Left hindlimb (tissue), 1 donor: ENCODE measurements around the gene CBX8.
"Not testable (repeated sequence)": the region's sequence is repeated elsewhere in the genome, so short reads cannot be mapped to it uniquely, and the experiment has no call there.

ENCODE experiments used
- DNase-seq: peaks from one replicate; pipeline ENCODE4 v3.0.0-alpha.2; 2018

The CBX8 gene

DNA sequence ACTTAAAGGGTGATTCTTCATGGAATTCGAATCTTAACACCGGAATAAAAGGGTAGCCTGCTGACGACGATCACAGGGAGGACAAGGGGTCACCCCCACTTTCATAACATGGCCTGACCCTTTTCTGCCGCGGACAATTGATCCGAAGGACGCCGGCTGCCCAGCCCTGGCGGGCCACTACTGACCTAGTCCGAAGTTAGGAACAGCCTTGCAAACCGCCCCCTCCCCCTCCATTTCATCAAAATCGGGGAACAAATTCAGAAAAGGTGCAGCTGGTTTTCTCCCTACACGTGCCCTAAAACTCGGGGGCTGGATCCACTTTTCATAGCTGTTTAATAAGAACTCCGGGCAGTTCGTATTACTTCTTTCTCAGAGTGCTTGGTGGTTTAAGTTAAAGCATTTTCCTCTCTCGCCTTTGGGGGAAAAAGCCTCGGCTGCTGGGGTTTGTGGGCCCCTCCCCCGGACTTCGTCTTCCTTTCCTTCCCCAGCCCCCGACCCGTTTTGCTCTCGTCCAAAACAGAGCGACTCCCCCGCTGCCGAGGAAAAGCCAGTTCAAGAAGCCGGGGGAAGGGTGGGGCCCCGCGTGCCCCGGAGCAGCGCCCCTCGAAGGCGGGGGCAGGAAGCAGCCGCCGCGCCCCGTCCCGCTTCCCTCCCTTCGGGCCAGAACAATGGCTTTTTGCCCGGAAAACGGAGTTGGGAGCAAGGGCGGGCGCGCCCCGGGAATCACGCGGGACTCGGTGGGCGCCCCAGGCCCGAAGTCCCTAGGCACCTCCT is 19.6 kb downstream of the CBX8 start:
- DNase-seq, result peak; percentile 80

DNA sequence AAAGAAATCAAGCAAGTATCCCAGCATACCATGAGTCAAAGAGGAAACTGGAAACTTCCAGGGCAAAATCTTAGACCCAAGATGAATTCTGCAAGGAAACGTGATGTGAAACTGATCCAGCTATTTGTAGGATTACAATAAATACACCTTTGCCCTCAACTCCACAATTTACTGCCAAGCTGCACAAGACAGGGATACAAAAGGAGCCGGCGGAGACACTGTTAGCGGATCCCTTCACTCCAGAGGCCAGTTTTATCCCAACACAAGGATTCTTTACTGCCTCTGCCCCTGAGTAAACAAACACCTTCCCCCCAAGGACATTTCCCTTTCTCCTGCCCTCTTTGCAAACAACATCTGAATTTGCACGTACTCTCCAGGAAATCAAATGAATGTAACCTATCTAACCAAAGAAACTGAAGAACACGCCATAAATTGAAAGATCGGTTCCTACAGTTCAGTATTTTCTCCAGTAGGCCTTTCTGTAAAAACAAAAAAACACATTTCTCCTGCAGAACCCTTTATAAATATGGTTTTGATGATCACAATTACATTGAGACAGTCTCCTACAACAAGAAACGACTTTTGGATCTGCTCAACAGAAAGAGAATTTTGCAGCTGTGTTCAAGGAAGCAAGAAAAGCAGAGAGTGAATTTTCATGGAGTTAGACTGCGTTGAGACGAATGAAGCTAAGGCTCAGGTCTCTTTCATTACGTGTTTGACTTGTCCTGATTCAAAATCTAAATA is 20.3 kb downstream of the CBX8 start:
- no peak for DNase-seq

DNA sequence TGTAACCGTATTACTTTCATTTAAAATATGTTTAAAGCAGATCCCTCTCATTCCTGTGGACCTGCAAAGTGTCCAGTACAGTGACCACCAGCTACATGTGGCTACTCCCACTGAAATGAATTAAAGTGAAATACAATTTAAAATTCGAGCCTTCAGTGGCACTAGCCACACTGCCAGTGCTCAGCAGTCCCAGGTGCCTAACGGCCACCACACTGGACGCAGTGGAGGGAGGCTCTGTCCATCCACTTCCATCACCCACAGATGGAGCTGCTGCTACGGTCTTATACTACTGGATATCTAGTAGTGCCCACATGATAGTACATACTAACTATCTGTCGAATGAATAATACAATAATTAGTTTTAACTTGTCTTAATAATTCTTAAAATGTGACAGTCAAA is 21.2 kb downstream of the CBX8 start:
- DNase-seq, result no peak

GRCh38 chr17:79774561-79774975 is 22.3 kb downstream of the CBX8 start:
- DNase-seq, result no peak

DNA sequence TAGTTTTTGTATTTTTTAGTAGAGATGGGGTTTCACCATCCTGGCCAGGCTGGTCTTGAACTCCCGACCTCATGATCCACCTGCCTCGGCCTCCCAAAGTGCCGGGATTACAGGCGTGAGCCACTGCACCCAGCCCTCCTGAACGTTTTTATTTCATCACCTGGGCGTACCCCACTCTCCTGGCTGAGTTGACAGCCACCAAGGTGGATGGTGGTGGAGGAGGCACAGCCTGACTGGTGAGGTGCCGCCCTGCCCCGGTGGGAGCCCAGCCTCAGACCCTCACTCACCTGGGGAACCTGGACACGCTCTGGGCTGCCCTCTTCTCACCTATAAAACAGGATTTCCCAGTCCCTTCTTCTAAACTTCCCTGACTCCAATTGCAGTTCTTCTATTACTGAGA is 24.2 kb downstream of the CBX8 start:
- not testable (repeated sequence) for DNase-seq

DNA sequence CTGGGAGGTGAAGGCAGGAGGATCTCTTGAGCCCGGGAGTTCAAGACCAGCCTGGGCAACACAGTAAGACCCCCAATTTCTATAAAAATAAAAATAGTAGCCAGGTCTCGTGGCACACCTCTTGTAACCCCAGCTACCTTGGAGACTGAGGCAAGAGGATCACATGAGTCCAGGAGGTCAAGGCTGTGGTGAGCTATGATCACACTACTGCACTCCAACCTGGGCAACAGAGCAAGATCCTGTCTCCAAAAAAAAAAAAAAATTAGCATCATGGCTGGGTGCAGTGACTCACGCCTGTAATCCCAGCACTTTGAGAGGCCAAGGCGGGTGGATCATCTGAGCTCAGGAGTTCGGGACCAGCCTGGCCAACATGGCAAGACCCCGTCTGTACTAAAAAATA is 25.6 kb downstream of the CBX8 start:
- DNase-seq, result no peak

GRCh38 chr17:79769570-79770506 is 27.0 kb downstream of the CBX8 start:
- no peak for DNase-seq

DNA sequence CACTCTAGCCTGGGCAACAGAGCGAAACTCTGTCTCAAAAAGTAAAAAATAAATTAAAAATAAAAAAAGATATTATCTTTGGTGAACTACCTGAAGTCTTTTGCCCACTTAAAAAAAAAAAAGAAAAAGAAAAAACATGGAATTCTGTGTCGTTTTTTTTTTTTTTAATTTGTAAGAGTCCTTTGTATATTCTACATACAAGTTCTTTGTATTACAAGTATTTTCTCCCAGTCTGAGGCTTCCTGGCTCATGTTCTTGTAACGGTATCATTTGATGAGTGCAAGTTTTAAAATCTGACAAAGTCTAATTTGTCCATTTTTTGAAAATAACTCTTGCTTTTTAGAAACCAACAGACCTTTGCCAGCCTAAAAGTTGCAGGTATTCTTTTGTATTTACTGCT is 31.2 kb downstream of the CBX8 start:
- no peak for DNase-seq

- no peak for DNase-seq
Measured at GRCh38 chr17:79761894-79762589, 34.8 kb downstream of the CBX8 start.

DNA sequence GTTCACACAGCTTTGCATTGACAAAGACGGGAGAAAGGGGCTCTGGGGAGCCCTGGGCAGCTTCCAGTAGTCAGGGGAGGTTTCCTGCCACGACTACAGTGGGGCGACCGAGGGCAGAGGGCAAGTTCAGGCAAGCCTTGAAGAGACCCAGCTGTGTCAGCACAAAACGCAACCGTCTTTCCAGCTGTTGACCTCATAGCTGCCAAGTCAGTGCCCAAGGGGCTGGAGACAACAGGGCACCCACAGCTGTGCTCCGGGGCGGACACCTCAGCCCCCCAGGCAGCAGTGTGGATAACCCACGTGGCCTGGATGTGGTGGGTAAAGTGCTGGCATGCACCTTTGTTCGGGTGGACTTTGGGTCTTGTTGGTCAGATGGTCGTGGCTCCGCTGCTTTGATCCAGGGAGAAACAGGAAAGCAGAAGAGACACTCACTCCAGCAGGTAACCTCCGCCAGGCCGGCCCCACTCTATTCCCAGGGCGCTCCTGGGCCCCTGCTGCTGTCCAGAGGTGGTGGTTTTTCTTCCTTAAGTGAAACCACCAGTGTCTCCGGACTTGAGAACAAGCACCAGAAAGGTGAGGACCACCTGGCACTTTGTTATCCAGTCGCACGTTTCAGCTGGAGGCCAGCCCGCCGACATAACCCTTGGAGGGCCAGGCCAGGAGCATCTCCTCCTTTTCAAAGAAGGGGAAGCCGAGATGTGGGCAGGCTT is 36.5 kb downstream of the CBX8 start:
- DNase-seq, result no peak

GRCh38 chr17:79758271-79758670 is 38.6 kb downstream of the CBX8 start:
- no peak for DNase-seq

DNA sequence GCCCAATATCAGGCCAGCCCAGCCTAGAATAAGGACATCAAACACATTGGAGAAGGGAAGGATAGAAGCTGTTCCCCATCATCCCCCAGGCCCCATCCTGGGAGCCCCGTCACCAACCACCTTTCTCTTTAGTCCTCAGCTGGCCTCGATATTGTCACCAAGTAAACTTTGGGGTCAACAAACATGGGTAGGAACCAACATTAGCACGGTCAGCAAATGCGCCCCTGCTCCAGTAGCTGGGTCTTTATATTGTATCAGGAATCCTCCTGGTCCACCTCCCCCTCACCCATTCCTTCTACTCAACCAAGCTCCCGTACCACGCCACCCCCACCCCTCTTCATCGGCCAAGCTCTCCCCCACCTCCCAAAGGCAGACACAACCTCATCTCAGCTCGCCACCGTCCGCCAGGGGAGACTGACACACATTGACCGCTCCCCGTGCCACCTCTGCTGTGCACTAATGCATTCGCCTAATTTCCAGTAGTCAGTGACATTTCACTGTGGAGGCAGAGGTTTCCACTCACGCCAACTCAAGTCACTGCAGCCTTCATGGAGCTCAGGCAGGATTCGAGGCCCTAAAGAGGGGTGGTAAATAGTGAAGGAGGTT is 39.6 kb downstream of the CBX8 start:
- no peak for DNase-seq

DNA sequence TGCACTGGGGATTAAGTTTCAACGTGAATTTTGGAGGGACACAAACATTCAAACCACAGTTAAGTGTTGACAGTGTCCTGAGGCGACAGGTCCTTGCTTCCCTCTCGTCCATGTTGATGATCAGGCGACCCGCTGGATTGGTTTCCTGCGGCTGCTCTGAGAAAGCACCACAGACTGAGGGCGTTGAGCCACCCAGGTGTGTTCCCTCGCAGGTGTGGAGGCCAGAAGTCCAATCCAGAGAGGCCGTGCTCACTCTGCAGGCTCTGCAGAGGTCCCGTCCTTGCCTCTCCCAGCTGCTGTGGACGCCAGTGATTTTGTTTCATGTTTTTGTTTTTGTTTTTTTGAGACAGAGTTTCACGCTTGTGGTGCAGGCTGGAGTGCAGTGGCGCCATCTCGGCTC is 41.3 kb downstream of the CBX8 start:
- no peak for DNase-seq

DNA sequence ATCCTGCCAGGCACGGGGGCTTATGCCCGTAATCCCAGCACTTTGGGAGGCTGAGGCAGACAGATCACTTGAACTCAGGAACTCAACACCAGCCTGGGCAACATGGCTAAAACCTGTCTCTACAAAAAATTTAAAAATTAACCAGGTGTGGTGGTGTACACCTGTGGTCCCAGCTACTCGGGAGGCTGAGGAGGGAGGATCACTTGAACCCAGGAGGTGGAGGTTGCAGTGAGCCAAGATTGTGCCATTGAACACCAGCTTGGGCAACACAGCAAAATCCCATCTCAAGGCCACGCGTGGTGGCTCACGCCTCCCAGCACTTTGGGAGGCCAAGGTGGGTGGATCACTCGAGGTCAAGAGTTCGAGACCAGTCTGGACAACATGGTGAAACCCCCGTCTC is 42.0 kb downstream of the CBX8 start:
- not testable (repeated sequence) for DNase-seq

DNA sequence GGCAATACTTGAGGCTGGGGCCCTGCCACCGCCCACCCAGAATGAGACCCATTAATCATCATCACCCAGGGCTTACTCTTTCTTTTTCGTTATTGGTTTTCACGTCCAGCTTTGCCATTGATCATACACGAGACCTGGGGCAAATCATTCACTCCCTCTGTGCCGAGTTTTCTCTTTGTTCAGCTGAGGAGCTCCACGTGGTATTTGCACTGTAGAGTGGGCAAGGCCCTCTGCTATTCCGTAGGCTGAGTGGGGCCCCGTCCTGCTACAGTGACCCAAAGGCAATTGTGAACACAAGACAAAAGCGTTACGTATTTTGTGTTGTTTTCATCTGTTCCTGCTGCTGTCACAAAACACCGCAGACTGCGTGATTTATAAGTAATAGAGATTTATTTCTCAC is 42.5 kb downstream of the CBX8 start:
- no peak for DNase-seq

- no peak for DNase-seq
Measured at GRCh38 chr17:79752175-79752574, 44.7 kb downstream of the CBX8 start.

GRCh38 chr17:79750650-79751545 is 46.0 kb downstream of the CBX8 start:
- DNase-seq, result no peak

DNA sequence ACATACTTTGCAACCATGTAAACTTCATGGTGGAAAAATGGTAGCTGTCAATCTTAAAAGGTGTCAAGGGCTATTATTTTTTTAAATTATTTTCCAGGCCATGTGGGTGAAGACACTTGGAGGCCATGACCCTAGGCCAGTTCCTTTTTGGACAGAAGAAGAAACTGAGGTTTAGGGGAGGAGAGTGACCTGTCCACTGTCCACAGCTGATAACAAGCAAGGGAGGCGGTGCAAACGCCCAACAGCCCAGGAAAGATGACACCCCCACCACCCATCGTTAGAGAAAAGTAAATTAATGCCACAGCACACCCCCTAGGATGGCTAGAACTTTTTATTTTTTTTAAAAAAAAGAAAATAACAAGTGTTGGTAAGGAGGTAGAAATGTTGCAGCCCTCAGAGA is 46.9 kb downstream of the CBX8 start:
- DNase-seq, result no peak

DNA sequence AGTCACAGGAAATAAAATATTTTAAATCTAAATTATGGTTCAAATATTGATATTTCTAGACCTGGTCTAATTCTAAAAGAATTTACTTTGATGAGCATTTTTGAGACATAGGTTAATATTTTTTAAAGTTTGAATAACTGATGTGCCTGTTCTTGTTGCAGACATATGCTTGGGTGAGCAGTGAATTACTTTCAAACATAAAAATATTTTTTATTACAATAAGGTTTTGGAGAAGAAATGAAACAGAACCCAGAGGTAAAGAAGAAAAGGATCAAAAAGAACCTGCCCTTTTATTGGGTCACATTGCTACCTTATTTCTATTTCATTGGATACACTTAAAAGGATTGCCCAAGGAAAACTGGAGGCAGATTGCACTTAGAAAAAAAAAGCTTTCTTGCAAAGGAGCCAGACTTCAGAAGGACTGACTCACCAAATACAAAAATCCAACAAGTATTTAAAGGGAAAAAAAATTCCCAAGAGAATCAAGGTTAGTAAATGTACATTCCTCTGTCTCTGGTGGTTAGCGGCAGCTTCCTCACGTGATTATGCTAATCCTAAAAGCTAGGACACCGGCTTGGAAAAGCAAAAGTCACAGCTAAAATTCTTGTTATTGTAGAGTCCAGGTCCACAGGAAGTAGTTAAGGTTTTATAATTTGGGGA is 47.6 kb downstream of the CBX8 start:
- DNase-seq, result no peak
